Eye (tissue), 1 donor: Measurements from ENCODE around the gene KLF7.

Experiments used
- DNase-seq: peaks from one replicate; pipeline ENCODE4 v3.0.0-alpha.2; 2015

Gene KLF7

GRCh38 chr2:207148020-207148419 lies 17.7 kb downstream of the KLF7 start:
- peak; percentile 9 for DNase-seq

- no peak for DNase-seq
These were observed 21.5 kb downstream of the KLF7 start for GRCh38 chr2:207144173-207144785.

DNA sequence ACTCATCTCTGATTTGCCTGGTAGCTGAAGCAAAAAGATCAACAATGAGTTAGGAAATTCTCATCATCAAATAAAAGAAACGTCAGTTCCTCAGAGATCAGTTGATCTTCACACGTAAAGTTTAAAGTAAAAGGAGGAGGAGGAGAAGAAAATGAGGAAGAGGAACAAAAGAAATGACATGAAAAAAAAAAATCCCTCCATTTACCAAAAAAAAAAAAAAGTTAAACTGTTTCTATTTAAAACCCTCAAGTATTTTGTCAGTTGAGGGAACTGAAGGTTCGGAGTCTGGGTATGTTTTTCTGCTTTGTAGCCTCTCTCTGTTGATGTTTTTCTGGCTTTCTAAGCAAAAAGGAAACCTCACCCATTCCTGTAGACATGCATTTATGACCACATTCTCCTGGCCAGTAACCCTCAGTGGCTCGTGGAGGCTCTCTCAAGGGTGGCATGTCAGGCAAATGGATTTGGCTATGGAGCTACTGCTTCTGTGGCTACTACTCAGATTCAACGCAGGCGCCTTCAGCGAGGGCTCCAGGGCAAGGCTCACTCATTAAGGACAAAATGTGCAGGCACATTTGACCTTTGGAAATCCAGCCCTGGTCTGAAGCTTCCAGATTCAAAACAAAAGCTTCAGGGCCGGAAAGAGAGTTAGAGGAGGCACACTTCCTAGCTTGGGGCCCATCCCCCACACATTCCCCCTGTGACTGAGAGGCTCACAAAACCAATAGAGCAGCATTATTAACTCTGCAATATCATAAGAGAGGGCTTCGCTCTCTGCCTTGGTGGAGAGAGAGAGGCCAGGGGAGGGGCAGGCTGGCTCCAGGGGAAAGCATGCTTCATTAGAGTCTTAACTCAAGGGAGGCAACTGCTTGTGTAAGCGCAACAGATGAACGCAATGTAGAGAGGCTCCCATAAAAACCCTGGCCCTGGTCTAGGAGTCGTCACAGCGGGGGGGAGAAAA lies 22.3 kb downstream of the KLF7 start:
- peak; percentile 94 for DNase-seq

GRCh38 chr2:207142461-207142860 lies 23.3 kb downstream of the KLF7 start:
- DNase-seq: peak; percentile 27

DNA sequence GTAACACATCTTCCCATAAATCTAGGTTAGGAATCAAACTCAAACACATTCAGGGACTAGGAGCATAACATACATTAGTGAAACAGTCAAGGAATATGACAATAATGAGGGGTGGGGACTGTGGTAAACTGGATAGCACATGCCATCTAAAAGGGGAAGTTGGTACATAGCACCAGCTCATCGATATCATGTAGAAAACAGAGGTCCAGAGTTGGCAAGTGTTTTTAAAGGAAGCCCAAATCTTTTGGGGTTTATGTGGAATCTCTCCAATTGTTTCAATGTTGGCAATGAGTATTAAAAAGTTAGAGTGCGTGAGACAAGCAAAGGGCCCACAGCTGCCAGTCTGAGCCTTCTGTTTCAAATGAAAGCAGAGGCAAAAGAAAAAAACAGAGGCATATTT lies 24.4 kb downstream of the KLF7 start:
- peak; percentile 7 for DNase-seq

GRCh38 chr2:207140265-207140664 lies 25.5 kb downstream of the KLF7 start:
- no peak for DNase-seq

- no peak for DNase-seq
These were observed 26.2 kb downstream of the KLF7 start for GRCh38 chr2:207139552-207139951.

DNA sequence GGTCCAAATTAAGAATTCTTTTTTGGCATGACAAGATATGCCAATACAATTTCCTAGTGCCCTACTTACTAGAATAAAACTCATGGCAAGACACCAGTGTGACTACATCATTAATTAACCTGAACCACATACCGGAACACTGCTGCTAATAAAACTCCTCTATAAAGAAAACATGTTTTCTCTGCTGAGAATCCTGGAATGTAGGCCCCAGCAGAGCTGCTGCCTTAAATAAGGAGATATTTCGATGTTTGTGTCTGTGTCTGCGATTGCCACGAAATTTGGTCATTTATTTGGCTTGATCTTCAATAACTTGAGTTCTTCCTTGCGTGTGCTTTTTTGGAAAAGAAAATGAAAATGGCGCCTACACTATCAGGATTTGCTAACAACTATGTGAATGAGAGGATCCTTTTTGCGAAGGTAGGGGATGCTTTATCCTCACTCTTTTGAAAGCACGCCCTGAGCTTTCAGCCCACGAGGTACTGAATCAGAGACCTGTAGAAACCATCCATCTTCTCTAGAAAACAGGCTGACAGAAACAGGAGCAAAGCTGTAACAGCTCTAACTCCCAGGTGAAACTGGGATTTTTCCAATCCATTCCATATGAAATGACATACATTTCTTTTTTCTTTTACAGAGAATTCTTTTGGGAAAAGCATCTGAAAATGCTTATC lies 27.0 kb downstream of the KLF7 start:
- peak; percentile 20 for DNase-seq

GRCh38 chr2:207137596-207138337 lies 28.0 kb downstream of the KLF7 start:
- DNase-seq: peak; percentile 84

GRCh38 chr2:207136874-207137273 lies 28.9 kb downstream of the KLF7 start:
- DNase-seq: peak; percentile 35

- DNase-seq: peak; percentile 46
These were observed 29.8 kb downstream of the KLF7 start for GRCh38 chr2:207135801-207136457.

DNA sequence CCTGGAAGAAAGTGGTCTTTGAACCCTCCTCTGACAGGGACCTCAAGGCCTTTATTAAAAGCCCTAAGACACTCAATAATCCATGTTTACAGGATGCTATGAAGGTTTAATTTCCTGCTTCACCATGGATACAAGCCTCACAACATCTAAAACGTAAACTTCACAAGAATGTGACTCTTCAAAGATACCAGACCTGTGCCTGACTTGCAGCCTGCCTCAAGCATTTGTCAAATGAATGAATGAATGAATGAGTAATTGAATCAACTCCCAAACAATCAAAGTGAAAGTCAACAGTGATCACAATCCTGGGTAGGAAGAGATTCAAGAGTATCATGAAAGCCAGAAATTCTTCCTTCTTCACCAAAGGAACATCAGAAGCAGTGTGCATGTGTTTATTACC lies 30.4 kb downstream of the KLF7 start:
- DNase-seq: peak; percentile 13

- peak; percentile 89 for DNase-seq
These were observed 31.8 kb downstream of the KLF7 start for GRCh38 chr2:207133820-207134519.

- peak; percentile 88 for DNase-seq
These were observed 32.3 kb downstream of the KLF7 start for GRCh38 chr2:207133458-207133819.

- DNase-seq: no peak
These were observed 33.7 kb downstream of the KLF7 start for GRCh38 chr2:207132019-207132418.

DNA sequence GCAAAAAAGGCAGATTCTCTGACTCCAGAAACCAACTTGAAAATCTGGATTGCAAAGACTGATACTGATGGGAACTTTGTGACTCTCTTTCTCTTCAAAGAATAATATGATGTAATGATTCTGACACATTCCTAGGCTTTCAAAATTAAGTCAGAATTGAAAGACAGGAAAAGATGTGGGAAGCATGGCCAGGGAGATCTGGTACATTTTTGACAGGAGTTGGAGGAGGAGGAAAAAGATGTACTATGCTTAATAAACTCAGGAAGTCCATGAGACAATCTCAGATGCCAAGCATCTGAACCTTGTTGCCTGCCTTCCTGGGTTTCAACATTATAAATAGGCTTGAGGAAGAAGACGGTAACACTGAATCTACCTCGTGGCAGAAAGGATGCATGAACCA lies 34.2 kb downstream of the KLF7 start:
- DNase-seq: no peak

DNA sequence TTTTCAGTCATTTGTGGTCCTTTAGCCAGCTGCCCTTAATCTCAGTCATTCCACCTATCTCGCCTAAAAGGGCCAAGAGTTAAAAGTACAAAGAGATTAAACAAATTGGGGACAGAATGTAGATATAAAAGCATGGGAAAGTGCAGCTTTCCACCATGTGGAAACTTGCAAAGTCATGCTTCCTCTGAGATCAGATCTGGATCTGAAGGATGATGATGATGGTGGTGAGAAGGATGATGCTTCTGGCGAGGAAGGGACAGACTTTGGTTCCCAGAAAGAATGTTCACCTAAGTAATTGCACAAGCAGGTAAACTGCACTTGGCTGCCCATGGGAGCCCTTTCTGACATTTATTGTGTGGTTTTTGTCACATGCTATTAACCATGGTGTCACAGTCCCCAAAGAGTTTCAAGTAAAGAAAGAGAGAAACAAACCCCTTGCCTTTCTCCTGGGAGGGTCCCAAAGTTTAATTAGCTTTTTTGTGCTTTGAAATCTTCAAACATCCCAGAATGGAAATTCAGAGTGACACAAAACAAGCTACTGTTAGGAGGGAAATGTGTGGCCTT lies 34.7 kb downstream of the KLF7 start:
- DNase-seq: no peak

- DNase-seq: no peak
These were observed 35.9 kb downstream of the KLF7 start for GRCh38 chr2:207129821-207130220.

DNA sequence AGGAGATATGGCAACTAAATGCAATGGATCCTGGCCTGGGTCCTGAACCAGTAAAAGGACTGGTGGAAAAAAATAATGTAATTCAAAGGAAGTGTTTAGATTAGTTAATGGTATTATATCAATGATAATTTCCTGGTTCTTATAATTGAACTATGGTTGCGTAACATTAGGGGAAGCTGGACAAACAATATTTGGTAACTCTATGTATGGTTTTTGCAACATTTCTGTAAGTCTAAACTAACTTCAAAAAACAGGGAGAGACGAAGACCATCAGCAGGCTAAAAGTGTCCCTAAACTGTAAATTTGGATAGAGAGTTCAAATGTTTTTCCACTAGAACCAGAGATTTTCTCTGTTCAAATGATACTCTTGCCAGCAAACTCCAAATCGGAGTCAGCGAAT lies 36.9 kb downstream of the KLF7 start:
- DNase-seq: no peak

GRCh38 chr2:207126724-207127308 lies 38.9 kb downstream of the KLF7 start:
- DNase-seq: no peak

- DNase-seq: peak; percentile 86
These were observed 41.9 kb downstream of the KLF7 start for GRCh38 chr2:207123776-207124391.
